Activated T-cell treated with anti-CD3 and anti-CD28 coated beads, Interleukin-2, amount 50 U/mL, for 48 hours (primary cell): ENCODE measurements around the gene CHPF.

Source experiments
- DNase-seq, 2 experiments: peaks; one replicate each; pipeline ENCODE4 v3.0.0-alpha.2; 2020

Gene CHPF

DNA sequence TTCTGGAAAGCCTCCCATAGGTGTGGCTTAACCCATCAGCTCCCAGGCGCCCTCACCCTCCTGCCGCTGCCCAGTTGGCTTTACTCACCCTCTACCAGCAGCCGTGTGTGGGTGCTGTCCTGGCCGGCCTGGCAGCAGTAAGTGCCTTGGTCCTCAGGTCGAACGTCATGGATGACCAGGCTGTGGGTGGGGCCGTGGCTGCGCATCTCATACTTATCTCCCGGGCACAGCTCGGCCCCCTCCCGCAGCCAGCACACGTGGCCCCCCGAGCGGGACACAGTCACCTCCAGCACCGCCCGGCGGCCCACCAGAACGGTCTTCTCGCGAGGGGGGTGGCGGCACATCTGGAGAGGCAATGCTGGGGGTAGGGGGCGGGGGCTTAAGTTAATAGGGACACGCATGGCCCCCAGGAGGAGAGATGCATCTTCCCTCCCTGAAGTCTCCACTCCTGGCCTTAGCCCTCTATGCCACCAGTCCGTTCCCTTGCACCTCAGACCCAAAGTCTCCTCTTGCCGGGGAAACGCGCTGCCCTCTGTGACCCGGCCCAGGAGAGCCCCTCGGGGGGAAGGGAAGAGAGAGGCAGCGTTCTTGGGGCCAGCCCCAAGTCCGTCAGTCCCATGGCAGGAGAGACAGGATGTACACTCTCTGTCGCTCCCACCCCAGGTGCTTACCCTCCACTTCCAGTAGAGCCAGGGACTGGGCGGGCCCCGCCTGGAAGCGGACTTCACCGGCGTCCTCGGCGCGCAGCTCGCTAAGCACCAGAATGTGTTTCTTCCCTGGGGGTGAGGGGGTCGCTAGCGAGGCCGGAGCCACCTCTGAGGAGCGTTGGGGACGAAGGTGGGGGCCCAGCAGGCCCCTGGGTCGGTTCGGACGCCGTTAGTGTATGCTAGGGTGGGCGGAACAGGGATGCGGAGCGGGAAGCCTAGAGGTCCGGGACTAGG, 8.1 kb upstream of the CHPF start:
- DNase-seq, result no peak

GRCh38 chr2:219549619-219550018, 6.0 kb upstream of the CHPF start:
- no peak for DNase-seq

GRCh38 chr2:219548990-219549389, 5.4 kb upstream of the CHPF start:
- no peak for DNase-seq

DNA sequence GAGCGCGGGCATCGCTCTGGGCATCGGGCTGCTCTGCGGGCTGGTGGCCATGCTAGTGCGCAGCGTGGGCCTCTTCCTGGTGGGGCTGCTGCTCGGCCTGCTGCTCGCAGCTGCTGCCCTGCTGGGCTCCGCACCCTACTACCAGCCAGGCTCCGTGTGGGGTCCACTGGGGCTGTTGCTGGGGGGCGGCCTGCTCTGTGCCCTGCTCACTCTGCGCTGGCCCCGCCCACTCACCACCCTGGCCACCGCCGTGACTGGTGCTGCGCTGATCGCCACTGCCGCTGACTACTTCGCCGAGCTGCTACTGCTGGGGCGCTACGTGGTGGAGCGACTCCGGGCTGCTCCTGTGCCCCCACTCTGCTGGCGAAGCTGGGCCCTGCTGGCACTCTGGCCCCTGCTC, 4.0 kb upstream of the CHPF start:
- no peak for DNase-seq

DNA sequence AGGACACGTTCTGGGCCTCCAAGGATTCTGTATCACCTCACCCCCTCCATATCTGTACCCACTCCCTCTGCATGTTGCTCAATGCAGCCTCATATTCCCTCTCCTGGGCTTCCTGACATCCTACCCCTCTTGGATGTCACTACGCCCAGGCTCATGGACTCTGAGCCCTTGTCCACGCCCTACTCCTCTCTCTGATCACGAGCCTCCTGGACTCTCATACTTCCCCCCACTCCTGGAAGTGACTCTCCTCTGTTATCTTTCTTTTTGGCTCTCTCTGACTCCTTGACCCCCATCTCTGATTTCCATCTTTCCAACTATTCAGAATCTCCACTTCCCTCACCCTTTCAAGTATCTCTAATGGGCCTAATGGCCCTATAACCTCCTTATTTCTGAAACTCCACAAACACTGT, 2.3 kb upstream of the CHPF start:
- DNase-seq, result no peak

- no peak for DNase-seq
Observed at GRCh38 chr2:219545295-219545942, 1.8 kb upstream of the CHPF start.

DNA sequence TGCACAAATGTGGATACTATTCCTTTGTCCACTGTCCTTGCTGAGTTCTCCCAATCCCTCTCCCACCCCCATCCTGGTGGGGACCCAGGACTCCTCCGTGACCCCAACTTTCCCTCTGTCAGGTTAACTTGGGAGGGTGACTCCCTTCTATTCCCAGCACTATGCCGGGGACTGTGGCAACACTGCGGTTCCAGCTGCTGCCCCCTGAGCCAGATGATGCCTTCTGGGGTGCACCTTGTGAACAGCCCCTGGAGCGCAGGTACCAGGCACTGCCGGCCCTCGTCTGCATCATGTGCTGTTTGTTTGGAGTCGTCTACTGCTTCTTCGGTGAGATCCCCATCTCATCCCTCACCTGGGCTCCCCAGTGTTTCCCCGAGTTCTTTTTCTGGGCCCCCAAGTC, 958 bp upstream of the CHPF start:
- DNase-seq, result no peak

GRCh38 chr2:219542931-219543595, 546 bp downstream of the CHPF start:
- DNase-seq, result no peak

DNA sequence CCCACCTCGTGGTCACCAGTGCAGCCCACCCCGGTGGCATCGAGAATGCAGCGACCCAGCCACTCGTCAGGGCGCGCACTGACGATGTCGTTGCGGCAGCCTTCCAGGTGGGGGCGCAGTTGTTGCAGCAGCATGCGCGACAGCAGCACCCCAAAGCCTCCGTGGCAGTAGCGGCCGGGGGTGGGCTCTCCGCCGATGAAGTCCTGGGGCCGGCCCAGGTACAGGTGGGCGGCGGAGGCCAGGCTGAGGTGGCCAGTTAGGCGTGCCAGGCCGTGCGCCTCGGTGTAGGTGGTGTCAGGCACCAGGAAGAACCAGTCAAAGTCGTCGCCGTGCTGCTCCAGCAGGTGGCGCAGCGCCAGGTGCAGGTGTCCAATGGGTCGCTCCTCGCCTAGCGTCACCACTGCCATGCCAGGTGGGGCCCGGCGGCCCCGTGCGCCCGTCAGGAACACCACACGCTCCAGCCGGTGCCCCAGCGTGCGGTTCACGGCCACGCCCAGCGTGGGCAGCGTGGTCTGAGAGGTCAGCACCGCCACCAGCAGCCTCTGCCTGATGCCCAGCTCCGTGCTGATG, 1.9 kb downstream of the CHPF start:
- peak; percentile 95 to 96 for DNase-seq

- DNase-seq, result no peak
Observed at GRCh38 chr2:219540784-219541504, 2.7 kb downstream of the CHPF start.

GRCh38 chr2:219539926-219540678, 3.5 kb downstream of the CHPF start:
- DNase-seq, result no peak

DNA sequence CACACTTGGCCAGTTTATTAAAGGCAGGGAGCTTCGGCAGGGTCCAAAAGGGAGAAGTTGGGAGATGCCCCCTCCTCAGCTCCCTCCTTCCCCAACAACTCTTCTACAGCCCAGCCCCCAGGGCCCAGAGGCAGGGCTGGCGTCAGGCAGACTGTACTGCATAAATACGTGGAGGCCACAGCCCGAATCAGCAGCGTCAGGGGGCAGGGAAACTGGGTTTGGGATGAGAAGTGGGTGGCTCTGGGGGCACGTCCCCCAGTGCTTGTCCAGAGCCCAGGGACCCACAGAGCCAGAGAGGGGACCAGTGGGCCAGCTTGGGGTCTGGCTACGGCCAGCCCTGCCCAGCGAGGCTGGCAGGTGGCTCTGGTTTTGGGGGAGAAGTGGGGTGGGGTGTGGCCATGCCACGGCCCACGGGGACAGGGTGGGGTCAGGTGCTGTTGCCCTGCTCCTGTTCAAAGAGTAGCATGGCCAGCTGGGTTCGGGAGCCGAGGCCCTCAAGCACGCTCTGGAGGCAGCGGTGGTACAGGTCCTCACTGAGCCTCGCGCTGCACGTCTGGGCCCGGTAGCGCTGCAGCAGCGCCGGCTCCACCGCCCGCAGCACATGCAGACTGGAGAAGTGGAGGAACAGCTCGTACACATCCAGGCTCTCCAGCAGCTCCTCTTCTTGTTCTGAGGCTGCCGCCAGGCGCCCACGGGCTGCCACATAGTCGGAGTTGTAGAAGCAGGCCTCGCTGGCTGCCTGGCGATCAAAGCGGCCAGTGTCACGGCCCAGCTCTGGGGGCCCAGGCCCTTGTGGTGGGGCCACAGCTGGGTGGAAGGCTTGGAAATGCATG, 4.4 kb downstream of the CHPF start:
- DNase-seq, result no peak

GRCh38 chr2:219538504-219538951, 5.1 kb downstream of the CHPF start:
- no peak for DNase-seq

DNA sequence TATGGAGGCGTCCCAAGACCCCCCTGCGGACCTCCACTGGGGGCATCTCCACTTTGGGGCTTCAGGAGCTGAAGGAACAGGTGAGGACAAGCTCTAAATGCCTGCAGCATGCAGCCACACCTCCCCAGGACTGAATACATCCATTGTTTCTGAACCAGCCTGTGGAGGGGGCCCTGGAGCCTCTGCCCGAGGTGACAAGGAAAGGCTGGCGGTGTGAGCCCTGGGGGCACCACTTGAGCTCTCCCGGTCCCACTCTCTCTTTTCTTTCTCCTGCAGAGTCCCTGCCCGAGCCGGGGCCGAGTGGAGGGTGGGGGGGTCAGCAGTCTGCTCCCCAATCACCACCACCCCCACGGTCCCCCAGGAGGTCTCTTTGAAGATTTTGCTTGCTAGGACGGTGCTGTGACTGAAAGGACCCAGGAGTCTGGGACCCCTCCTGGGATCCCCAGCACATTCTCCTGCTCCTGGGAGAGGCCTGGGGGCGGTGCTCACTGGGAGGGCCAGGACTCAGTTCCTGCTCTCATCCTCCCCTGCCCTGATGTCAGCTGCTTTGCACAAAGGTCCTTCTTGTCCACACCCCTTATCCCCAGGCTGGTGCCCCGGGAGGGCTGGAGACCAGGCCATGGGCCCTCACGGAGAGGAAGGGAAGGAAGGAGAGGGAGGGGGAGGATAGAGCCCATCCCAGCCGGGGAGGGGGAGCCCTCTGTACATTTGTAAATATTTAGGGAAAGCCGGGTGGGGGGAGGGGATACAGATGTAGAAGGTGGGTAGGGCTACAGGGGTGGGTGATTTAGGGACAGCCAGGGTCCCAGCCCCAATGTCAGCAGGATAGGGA, 5.7 kb downstream of the CHPF start:
- no peak for DNase-seq

GRCh38 chr2:219536967-219537366, 6.6 kb downstream of the CHPF start:
- no peak for DNase-seq

DNA sequence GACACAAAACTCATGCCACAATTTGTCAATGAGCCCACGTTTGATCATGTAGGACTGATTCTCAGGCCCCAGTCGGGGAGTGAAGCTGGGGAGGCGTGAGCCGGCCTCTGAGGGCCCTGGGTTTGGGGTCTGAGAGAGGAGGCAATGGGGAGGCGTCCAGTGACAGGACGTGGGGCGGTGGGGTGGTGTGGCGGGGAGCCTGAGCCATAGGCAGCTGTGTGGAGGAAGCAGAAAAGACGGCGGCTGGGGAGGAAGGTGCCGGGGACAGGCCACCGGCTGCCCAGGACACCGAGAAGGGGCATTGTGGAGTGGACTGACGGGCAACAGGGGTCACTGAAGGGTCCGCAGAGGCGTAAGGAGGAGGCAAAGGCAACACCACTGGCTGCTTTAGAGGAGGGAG, 7.2 kb downstream of the CHPF start:
- no peak for DNase-seq

DNA sequence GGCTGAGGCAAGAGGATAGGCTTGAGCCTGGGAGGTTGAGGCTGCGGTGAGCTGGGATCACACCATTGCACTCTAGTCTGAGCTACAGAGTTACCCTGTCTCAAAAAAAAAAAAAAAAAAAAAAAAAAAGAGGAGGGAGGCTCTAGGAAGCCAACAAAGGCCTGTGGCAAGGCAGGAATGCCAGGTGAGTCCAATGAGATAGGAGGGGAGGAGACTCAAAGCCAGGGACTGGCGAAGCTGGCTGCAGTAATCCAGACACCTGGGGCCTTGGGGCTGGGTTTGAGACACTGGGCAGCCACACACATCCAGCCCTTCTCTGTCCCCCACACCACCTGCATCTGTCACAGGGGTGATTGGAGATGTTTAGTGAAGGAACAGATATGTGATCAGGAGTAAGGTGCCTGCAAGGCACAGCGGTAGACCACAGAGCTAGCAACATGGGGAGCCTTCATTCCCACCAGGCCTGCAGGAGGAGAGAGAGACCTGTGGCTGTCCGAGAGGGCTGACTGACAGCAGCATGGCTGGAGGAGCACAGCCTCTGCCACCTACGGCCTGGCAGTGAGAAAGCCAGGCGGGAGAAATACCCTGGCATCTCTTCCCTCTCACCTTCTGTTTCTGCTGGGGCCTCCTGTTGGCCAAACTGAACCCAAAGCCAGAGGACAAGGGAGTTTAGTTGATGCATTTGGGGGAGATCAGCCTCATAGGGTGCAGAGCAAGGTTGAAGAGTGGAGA, 9.5 kb downstream of the CHPF start:
- DNase-seq, result no peak

- DNase-seq, result no peak
Observed at GRCh38 chr2:219532378-219532649, 11.3 kb downstream of the CHPF start.

DNA sequence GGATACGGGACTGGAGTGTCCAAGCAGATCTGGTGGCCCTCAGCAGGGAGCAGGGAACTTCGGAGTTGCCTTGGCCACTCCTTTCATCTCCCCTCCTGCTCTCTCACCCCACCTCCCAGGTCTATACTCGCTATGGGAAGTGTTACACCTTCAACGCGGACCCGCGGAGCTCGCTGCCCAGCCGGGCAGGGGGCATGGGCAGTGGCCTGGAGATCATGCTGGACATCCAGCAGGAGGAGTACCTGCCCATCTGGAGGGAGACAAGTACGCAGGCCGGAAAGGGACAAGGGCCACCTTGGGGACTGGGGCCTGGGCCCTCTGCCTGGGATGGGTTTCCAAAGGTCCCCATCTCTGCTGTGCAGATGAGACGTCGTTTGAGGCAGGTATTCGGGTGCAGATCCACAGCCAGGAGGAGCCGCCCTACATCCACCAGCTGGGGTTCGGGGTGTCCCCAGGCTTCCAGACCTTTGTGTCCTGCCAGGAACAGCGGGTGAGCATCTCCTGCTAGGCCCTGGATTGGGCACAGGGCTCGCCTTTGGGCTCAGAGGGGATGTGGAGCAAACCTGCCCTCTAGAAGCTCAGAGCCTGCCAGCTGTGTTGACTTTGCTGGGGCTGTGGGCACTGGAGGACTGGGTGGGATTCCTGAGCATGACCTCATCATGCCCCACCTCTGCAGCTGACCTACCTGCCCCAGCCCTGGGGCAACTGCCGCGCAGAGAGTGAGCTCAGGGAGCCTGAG, 11.8 kb downstream of the CHPF start:
- no peak for DNase-seq
